Thyroid gland (tissue), 4 donors: ENCODE results near the gene ELAPOR2. TPM values are rescaled to one million over a fixed set of nuclear protein-coding genes. Genes with fewer than 3 reads are reported as not detected.
"Not testable (repeated sequence)": the region's sequence is repeated elsewhere in the genome, so short reads cannot be mapped to it uniquely, and the experiment has no call there.

ENCODE experiments used
- DNase-seq, 2 donors: peaks; one replicate each; pipeline ENCODE4 v3.0.0-alpha.2; 2019
- H3K27ac ChIP-seq, 3 donors: fragments of 200-600 bp; sonication (generic); 1 replicate in 2 of 3; 2 replicates in 1 of 3; pipeline ENCODE4 v1.5.1; 2016 to 2019; ENCODE audit warnings: mild to moderate bottlenecking in 1 of 3, moderate library complexity in 1 of 3
- H3K27me3 ChIP-seq: fragments of 200-600 bp; sonication (generic); one replicate; pipeline ENCODE4 v1.5.1; 2019
- H3K36me3 ChIP-seq, 2 donors: fragments of 200-600 bp; sonication (generic); one replicate each; pipeline ENCODE4 v1.5.1; 2016 to 2019
- H3K4me1 ChIP-seq, 2 donors: fragments of 200-600 bp; sonication (generic); one replicate each; pipeline ENCODE4 v1.5.1; 2017 to 2019
- H3K4me3 ChIP-seq, 3 donors: fragments of 200-600 bp; sonication (generic); replicated peaks in 1 of 3; 1 replicate in 2 of 3; 2 replicates in 1 of 3; pipeline ENCODE4 v1.5.1; 2016; ENCODE audit warnings: mild to moderate bottlenecking in 1 of 3
- H3K9me3 ChIP-seq: fragments of 200-600 bp; sonication (generic); one replicate; pipeline ENCODE4 v1.5.1; 2017
- POLR2A ChIP-seq, 2 donors: fragments of 450-650 bp; IDR thresholded peaks; one replicate each; pipeline ENCODE4 v1.6.1; 2017; ENCODE audit warnings: antibody characterized with exemption in 2 of 2, mild to moderate bottlenecking in 2 of 2, moderate library complexity in 1 of 2
- WGBS, 2 donors: methylation state at CpG; one replicate each; pipeline ENCODE4 v1.1.5; 2017; 5-methylcytosine and 5-hydroxymethylcytosine counted together
- intact Hi-C: fragments of 100-400 bp; cut with DNase I; formaldehyde crosslinking; loops from one replicate; pipeline ENCODE4 v1.15.1; 2023
- total RNA-seq, 4 donors: library from RNA; depleted of rRNA; stranded (reverse); fragments of >200 nt; gene quantifications; one replicate each; pipeline ENCODE4 v1.2.3, GENCODE V29; 2016
- TF ChIP-seq, protein P1 (sequence below), 6 experiments: fragments of 200-600 bp in 3 of 6; fragments of 450-650 bp in 3 of 6; sonication (generic) in 3 of 6; IDR thresholded peaks; one replicate each; pipeline ENCODE4 v1.5.1; 2016 to 2019; ENCODE audit warnings: antibody characterized with exemption in 6 of 6, mild to moderate bottlenecking in 2 of 6, inconsistent platforms in 1 of 6, moderate library complexity in 1 of 6

ELAPOR2 gene
- total RNA-seq, 4 donors from 2014 or later: 25.4 to 31.3 (median 25.7) TPM

DNA sequence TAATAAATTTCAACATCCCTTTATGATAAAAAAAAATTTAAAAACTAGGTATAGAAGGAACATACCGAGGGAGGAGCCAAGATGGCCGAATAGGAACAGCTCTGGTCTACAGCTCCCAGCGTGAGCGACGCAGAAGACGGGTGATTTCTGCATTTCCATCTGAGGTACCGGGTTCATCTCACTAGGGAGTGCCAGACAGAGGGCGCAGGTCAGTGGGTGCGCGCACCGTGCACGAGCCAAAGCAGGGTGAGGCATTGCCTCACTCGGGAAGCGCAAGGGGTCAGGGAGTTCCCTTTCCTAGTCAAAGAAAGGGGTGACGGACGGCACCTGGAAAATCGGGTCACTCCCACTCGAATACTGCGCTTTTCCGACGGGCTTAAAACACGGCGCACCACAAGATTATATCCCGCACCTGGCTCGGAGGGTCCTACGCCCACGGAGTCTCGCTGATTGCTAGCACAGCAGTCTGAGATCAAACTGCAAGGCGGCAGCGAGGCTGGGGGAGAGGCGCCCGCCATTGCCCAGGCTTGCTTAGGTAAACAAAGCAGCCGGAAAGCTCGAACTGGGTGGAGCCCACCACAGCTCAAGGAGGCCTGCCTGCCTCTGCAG is 19.7 kb downstream of the ELAPOR2 start:
- peak in 1 of 2 donors; percentile 36 for TF ChIP-seq POLR2A (IDR thresholded peaks at IDR 0.05)
- peak overlapping the region in 1 of 3 donors; percentile 38 for H3K27ac ChIP-seq
- H3K36me3 ChIP-seq, H3K9me3 ChIP-seq, H3K4me3 ChIP-seq, H3K4me1 ChIP-seq, H3K27me3 ChIP-seq, intact Hi-C loops: not testable (repeated sequence)
- WGBS, 2 donors: 88 to 91% methylated on average over 26 of the region's 34 CpGs
- DNase-seq: peak; percentile 12 to 33

DNA sequence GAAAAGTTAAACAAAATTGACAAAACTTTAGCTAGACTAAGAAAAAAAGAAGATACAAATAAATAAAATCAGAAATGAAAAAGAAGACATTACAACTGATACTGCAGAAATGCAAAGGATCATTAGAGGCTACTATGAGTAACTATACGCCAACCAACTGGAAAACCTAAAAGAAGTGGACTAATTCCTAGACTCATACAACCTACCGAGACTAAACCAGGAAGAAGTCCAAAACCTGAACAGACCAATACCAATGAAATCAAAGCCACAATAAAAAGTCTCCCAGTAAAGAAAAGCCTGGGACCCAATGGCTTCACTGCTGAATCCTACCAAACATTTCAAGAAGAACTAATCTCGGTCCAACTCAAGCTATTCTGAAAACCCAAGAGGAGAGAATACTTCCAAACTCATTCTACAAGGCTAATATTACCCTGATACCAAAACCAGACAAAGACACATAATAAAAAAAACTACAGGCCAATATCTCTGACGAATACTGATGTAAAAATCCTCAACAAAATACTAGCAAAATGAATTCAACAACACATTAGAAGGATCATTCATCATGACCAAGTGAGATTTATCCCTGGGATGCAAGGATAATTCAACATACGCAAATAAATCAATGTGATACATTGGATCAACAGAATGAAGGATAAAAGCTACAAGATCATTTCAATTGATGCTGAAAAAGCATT is 20.3 kb downstream of the ELAPOR2 start:
- peak overlapping the region in 1 of 3 donors; percentile 38 for H3K27ac ChIP-seq
- no peak for DNase-seq
- no peaks in the 10 kb centered on the region for H3K27me3 ChIP-seq
- intact Hi-C loops: no loop called here
- no peak for TF ChIP-seq POLR2A (IDR thresholded peaks at IDR 0.05)
- TF ChIP-seq, protein P1, sequence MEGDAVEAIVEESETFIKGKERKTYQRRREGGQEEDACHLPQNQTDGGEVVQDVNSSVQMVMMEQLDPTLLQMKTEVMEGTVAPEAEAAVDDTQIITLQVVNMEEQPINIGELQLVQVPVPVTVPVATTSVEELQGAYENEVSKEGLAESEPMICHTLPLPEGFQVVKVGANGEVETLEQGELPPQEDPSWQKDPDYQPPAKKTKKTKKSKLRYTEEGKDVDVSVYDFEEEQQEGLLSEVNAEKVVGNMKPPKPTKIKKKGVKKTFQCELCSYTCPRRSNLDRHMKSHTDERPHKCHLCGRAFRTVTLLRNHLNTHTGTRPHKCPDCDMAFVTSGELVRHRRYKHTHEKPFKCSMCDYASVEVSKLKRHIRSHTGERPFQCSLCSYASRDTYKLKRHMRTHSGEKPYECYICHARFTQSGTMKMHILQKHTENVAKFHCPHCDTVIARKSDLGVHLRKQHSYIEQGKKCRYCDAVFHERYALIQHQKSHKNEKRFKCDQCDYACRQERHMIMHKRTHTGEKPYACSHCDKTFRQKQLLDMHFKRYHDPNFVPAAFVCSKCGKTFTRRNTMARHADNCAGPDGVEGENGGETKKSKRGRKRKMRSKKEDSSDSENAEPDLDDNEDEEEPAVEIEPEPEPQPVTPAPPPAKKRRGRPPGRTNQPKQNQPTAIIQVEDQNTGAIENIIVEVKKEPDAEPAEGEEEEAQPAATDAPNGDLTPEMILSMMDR (IDR thresholded peaks at IDR 0.05): no peak
- 76 to 79% methylated on average over 5 of the region's 5 CpGs for WGBS, 2 donors
- no peaks in the 10 kb centered on the region for H3K36me3 ChIP-seq
- H3K4me3 ChIP-seq: no peak overlapping the region
- H3K4me1 ChIP-seq: no peaks in the 10 kb centered on the region
- H3K9me3 ChIP-seq: no peaks in the 10 kb centered on the region

DNA sequence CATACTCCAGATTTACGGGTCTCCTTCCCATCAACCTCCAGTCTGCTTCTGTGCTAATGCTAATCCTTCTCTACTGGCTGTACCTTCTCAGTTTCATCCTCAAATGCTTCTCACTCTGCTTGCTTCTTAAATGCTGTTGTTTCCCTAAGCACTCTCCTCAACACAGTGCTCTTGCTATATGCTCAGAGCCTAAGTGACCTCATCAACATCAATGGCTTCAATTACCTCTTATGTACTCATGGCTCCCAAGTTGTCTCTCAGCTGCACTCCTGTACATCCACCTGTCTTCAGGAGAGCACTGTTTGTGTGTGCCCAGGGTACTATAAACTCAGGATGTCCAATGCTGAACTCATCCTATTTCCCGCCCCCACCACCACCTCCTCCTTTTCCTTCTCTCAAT is 22.5 kb downstream of the ELAPOR2 start:
- intact Hi-C loops: no loop called here
- Histone ChIP-seq H3K4me3 (no peak overlapping the region), H3K36me3 (no peaks in the 10 kb centered on the region), H3K27me3 (no peaks in the 10 kb centered on the region), H3K27ac (no peak overlapping the region), H3K4me1 (no peaks in the 10 kb centered on the region), H3K9me3 (no peaks in the 10 kb centered on the region)
- DNase-seq: no peak
- WGBS, 2 donors: 91 to 94% methylated on average over 2 of the region's 2 CpGs
- TF ChIP-seq, protein P1 (IDR thresholded peaks at IDR 0.05): no peak
- no peak for TF ChIP-seq POLR2A (IDR thresholded peaks at IDR 0.05)

DNA sequence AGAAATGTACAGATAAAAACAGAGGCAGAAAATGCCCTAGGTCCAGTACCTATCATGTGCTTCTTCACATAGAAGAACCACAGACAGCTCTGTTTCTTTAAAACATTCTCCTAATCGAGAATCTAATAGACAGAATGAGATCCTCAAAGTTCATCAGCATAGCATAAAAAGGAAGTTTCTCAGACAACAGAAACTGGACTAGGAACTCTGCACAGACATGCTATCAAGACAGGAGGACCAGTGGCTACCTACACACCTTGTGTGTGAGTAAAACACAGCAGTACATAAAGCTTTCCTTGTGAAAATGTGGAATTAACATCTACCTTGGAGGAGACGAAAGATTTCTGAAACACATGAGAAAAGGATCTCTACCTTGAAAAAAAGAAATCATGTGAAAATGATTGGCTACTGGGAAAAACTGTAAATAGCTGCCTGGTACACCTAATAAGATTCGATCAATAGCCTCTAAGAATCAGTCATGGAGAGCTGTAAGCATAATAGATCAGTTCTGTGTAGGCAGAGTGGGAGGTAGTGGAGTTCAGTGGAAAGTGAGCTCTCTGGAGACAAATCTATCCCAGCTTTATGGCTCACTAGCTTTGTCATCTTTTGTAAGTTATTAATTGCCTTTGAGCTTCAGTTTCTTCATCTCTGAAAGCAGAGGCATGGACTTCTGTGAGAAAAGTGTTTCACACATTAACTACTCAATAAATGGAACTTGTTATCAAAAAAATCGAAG is 26.7 kb downstream of the ELAPOR2 start:
- Histone ChIP-seq H3K4me1 (no peaks in the 10 kb centered on the region), H3K9me3 (no peaks in the 10 kb centered on the region), H3K4me3 (no peak overlapping the region), H3K36me3 (no peaks in the 10 kb centered on the region), H3K27ac (no peak overlapping the region), H3K27me3 (no peaks in the 10 kb centered on the region)
- WGBS, 2 donors: 82 to 83% methylated on average over 4 of the region's 4 CpGs
- no peak for DNase-seq
- intact Hi-C loops: no loop called here
- no peak for TF ChIP-seq POLR2A (IDR thresholded peaks at IDR 0.05)
- TF ChIP-seq, protein P1 (IDR thresholded peaks at IDR 0.05): no peak

DNA sequence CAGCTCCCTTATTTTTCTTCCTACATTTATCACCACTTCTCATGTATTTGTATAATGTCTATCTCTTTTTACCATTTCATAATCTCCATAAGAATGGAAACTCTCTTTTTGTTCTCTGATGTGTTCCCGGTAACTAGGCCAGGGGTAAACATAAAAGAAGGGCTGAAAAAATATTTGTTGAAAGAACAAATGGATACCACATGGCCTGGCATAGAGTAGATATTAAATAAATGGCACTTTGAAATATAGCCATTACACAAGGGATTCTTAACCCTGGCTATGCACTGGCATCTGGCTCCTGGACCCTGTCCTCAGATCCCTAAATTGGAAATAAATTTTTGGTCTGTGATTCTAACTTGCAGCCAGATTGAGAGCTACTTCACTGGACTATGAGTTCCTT is 30.4 kb downstream of the ELAPOR2 start:
- no peak for DNase-seq
- TF ChIP-seq POLR2A (IDR thresholded peaks at IDR 0.05): no peak
- TF ChIP-seq, protein P1 (IDR thresholded peaks at IDR 0.05): no peak
- peaks cover 7 to 12% of the 10 kb centered on the region in 2 donors for H3K4me1 ChIP-seq
- H3K27ac ChIP-seq: no peak overlapping the region
- no peak overlapping the region for H3K4me3 ChIP-seq
- H3K36me3 ChIP-seq: no peaks in the 10 kb centered on the region
- H3K27me3 ChIP-seq: no peaks in the 10 kb centered on the region
- no peaks in the 10 kb centered on the region for H3K9me3 ChIP-seq
- 84 to 85% methylated on average over 1 of the region's 1 CpG for WGBS, 2 donors
- intact Hi-C loops: no loop called here
